GM21529 (cell line): ENCODE measurements around the gene IRF9.

ENCODE experiments used
- ATAC-seq: cut with Tn5 transposase; IDR thresholded peaks from one replicate; pipeline ENCODE4 v1.9.1; 2021; ENCODE audit not compliant: unreplicated experiment

Gene IRF9, protein sequence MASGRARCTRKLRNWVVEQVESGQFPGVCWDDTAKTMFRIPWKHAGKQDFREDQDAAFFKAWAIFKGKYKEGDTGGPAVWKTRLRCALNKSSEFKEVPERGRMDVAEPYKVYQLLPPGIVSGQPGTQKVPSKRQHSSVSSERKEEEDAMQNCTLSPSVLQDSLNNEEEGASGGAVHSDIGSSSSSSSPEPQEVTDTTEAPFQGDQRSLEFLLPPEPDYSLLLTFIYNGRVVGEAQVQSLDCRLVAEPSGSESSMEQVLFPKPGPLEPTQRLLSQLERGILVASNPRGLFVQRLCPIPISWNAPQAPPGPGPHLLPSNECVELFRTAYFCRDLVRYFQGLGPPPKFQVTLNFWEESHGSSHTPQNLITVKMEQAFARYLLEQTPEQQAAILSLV

DNA sequence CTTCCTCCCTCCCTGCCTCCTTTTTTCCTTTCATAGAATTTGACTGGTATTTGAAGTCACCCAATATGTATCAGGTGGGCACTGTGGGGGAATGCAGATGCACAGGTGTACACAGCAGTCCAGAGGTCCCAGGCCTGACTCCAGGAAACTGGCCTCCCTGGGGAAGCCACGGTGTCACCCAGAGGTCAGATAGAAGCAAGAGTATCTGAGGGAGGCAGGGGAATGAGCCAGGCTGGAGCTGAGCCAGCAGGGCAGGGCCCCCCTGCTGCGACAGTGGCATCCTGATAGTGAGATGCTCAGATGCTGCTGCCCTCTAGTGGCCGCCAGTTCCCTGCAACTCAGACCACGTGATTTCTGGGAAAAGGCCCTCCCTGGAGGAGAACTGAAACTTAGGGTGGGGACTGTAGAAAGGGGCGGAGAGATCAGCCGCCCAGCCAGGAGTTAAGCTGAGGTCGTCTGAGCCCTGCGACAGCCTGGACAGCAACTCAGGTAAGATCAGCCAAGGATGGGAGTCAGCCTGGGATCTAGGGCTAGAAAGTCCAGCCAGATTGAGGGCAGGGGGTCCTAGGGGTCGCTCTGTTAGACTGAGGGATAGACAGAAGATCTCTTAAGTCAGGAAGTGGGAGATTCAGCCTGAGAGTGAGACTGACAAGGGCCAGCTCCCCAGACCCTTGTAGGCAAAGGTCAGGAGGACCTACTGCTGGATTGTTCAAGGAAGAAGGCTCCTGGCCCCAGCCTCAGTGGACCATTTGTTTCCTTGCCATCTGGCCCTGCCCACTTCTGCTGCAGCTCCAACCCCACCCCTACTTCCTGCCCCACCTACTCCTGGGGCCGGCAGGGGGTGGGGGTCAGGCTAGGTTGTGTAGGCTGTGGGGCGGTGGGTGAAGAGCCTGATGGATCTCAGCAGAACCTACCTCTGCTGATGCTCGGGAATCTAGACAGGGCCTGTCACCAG, at the start of gene IRF9:
TSS of gene IRF9 (plus strand) at position 416 of the 955 bp plus-strand sequence. CDS start 880 bp downstream, outside the sequence.
- peak; percentile 83 for ATAC-seq

DNA sequence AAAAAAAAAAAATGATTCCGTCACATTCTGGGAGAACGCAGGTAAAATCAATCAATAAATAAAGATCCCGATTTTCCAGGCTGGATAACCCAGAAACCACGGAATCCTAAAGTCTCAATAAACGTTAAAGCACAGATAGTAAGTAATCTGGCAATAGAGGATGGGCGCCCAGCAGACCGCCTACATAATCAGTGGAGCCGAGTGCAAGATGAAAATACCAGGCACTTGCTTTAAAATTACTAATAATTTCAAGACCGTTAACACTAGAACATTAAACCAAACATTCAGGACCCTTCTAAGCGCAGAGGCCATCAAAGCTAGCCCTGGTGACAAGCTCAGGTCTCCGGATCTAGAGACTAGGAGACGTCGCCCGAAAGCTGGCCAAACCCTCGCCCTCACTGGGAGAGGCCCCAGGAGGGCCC, 47.7 kb upstream of the IRF9 start:
- ATAC-seq: no peak

DNA sequence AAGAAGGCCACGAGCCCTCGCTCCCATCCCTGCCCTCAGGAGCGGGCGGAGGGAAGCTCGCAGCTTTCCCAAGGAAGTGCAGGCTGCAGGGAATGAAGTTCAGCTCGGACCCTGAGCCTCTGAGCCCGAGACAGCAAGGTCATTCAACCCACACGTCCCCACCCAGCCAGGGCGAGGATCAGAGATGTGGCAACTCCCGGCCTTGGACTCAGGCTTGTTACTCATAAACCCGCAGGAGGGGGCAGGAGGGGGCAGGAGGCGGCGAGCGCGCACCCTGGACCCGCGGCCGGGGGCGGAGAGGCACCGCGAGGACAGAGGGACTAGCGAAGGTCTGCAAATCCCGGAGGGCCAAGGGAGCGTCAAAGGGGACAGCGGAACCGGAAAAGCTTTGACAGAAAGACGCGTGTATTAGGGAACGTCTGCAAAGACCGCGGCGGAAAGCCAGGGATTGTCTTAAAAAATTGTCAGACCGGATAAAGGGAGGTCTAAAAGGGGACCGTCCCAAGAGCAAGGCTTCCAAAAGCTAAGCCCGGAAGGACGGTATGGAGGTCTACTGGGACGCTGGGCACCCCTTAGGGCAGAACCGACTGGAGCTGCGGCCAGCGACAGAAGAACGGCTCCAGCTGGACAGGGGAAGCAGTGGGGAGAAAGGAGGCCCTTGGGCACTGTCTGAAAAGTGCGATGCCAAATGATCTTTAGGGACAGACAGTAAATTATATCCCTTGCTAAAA, 47.1 kb upstream of the IRF9 start:
- ATAC-seq: peak; percentile 35

DNA sequence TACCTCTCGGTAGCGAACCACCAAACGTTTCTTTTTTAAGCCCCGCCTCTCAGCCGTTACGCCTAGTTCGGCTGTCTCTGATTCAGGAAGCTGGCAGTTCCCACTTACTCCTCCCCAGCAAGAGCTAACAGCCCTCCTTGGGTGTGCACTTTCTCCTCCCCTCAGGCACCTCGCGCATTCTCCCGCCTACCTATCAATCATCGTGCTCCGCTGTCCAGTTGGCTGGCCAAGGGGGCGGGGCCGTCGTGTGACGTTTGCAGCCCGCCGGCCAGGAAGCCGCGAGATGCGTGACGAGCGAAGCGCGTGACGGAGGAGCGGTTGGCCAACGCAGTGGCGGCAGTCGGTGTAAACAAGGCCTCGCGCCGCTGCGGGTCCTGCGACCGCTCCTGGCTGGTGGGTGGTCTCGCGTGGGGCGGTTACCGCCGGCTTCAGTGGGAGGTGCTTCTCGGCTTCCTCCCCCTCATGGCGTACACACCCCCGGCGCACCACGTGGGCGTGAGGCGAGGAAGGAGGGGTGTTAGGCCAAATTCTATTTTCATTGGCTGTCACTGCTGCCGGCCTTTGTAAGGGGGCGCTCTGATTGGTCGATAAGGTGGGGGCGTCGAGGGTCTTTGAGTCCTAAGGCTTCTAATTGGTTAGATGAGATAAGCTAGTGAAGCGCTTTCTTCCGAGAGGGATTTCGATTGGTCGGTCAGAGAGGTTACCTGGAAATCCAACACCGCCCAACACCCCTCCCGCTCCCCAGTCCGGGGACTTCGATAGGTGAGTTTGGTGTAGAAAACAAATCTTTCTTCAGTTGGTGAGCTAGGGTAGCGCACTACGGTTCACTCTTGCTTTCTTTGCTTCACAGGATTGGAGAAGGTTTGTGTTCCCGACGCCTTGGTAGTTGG, 46.3 kb upstream of the IRF9 start, which contains the start of the genes DCAF11 and NRL:
TSS of gene DCAF11 (plus strand) at position 246 of the 890 bp plus-strand sequence. CDS start 818 bp downstream, outside the sequence.
TSS of gene NRL (minus strand) at position 418 of the 890 bp plus-strand sequence. CDS start 32,101 bp downstream, outside the sequence.
- ATAC-seq: peak; percentile 81

DNA sequence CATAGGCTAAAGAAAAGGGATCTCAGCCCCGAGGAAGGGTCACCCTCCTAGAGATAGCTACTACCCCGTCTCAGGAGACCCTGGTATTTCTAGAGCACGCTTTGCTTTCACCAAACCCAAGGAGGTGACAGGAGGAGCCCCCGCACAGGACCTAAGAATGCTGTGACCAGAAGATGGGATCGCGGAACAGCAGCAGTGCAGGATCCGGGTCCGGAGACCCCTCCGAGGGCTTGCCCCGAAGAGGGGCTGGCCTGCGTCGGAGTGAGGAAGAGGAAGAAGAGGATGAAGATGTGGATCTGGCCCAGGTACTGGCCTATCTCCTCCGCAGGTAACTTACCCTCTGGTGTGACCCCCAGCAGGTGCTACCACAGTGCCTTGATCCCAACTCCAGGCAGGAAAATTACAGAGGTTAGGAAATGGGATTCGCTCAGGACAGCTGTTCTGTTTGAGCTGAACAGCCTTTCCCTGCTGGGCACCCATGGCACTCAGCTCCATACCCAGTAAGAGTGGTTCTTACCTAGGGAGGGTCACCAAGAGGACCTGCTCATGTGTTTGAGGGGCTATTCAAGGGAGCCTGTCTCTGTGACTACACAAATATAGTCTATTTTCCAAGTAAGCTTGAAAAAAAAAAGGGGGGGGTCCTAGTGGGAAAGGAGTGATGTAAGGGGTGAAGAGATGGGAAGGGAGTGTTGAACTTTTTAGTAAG, 45.5 kb upstream of the IRF9 start:
- ATAC-seq: no peak

DNA sequence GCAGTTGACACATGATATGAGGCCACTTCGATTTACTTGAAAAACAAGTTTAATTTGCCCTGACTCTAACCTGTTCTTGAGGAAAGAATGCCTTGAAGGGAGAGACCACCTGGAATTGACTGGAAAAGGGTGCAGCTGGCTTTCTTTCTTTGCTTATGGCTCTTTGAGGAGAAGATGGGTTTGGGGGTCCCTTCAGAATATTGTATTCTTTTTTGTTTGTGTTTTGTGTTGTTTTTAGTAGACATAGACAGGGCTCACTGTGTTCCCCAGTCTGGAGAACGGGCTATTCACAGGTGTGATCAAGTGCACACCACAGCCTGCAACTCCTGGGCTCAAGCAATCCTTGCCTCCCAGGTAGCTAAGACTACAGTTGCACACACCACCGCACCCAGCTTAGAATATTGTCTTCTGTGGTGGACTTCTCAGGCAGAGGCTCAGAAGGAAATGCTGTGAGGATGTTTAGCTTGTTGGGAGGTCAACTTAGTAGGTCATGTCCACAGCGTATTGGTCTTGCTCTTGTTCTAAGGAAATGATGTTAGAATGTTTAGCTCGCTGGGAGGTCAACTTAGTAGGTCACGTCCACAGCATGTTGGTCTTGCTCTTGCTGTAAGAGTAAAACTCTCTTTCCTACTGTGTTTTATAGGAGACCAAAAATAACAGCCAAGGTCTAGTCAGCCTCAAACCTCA, 44.8 kb upstream of the IRF9 start:
- ATAC-seq: no peak

DNA sequence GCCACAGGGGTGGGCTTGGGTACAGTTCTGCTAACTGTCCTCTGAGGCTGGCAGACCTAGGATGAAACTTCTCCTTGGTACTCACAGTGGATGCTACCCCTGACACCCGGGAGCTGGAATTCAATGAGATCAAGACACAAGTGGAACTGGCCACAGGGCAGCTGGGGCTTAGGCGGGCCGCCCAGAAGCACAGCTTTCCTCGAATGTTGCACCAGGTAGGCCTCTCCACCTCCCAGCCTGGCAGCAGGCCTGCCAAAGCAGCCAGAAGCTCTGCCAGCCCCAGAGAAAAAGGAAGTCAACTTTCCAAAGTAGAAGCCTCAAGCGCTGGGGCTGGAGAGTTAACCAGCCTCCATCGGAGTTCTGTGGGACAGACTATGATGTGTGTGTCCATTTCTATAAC, 43.9 kb upstream of the IRF9 start:
- ATAC-seq: no peak

DNA sequence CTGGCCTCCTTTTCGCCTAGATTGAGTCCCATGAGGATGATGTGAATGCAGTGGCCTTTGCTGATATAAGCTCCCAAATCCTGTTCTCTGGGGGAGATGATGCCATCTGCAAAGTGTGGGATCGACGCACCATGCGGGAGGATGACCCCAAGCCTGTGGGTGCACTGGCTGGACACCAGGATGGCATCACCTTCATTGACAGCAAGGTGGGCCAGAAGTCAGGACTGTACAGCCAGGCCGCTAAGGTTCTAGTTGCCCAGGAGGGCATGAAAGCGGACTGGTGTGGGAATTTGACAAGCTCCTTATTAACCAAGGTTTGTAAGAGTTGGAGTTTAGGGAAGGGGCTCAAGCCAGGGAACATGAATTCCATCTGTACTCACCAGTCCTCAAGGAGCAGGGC, 41.4 kb upstream of the IRF9 start:
- ATAC-seq: no peak

DNA sequence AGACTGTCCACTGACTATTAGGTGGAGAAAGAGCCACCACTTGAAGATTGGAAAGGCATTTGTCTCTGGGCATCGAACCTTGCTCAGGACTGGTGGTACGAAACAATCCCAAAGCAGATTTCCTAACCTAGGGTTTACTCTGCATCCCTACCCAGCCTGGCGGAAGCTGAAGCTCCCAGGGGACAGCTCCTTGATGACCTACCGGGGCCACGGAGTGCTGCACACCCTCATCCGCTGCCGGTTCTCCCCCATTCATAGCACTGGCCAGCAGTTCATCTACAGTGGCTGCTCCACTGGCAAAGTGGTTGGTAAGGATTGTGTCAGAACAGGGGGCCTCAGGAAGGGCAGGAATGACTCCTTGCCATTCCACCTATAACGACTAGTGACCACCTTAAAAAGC, 39.9 kb upstream of the IRF9 start:
- ATAC-seq: no peak

DNA sequence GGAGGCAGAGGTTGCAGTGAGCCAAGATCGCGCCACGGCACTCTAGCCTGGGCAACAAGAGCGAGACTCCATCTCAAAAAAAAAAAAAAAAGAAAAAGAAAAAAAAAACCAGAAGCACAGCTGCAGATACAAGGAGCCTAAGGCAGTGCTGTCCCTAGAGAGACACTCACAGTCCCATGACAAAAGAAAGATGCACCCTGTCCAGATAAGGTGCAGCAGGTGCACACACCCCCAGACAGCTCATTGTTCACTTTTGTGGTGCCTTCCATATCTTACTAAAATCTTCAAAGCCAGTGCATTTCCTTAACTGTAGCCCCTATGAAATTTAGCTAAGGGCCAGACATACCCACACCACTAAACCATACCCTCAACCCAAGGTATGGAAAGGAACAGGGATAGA, 38.6 kb upstream of the IRF9 start:
- ATAC-seq: no peak

DNA sequence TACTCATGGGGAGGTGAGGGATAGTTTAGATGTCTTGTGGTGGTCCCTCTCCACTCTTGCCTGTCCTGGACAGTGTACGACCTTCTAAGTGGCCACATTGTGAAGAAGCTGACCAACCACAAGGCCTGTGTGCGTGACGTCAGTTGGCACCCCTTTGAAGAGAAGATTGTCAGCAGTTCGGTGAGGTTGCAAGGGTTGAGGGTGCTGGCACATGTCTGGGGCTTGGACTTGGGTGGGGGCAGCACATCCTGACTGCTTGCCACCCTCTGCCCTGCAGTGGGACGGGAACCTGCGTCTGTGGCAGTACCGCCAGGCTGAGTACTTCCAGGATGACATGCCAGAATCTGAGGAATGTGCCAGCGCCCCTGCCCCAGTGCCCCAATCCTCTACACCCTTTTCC, 38.2 kb upstream of the IRF9 start:
- ATAC-seq: no peak

DNA sequence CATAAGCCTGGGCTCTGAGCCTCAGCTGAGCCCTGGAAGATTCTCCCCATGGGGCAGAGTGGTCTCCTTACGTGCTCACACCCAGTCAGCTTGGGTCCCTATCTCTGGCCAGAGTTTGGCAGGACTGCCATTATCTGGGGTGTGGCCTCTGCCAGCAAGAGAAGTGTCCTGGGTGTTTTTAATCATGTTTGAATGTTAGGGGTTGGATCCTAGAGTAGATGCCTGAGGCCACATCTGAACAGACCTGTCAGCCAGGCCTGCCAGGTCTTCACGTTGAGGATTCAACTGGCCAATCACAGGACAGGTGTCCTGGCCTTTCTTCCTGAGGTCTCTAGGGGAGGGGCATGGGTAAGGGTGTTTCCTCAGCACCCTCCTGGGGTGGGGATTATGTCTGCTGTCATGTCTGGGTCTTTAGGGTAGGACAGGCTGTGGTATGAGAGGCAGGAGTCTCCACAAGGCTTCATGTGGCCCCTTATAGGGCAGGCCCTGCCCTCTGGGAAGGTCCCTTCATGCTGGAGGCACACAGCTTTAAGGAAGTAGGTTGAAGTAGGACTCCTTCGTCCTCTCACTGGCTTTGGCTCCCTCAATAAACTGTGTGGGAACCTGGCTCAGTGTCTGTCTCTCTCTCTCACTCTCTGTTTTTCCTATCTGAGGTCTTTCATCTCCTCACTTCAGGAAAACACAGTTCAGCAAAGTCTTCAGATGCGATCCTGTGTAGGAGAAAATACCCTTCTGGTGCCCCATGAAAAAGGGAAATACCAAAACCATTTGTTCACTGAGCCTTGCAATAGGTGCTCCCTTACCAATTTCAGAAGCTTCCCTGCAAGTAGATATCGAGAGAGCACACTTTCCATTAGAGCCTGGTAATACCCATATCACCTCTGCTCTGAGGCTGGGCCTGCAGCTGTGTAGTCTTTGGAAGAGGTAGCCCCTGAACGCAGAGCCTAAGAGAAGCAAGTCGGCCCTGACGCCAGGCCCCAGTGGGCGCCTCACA, 37.3 kb upstream of the IRF9 start:
- no peak for ATAC-seq

DNA sequence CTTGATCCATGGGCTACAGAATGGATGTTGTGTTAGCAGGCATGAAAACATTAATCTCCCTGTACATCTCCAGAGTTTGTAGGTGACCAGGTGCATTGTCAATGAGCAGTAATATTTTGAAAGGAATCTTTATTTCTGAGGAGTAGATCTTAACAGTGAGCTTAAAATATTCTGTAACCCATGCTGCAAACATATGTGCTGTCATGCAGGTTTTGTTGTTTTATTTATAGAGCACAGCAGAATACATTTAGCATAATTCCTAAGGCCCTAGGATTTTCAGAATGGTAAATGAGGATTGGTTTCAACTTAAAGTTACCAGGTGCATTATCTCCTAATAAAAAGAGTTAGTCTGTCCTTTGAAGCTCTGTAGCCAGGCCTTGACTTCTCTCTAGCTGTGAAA, 34.1 kb upstream of the IRF9 start:
- ATAC-seq: no peak

DNA sequence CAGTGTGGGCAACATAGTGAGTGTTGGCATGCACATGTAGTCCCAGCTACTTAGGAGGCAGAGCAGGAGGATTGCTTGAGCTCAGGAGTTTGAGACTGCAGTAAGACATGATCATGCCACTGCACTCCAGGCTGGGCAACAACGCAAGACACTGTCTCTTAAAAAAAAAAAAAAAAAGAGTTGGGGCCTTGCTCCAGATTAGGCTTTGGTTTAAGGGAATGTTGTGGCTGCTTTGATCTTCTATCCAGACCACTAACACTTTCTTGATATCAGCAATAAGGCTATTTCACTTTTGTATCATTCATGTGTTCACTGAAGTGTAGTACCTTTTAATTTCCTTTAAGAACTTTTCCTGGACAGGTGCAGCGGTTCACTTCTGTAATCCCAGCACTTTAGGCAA, 33.4 kb upstream of the IRF9 start:
- ATAC-seq: no peak

DNA sequence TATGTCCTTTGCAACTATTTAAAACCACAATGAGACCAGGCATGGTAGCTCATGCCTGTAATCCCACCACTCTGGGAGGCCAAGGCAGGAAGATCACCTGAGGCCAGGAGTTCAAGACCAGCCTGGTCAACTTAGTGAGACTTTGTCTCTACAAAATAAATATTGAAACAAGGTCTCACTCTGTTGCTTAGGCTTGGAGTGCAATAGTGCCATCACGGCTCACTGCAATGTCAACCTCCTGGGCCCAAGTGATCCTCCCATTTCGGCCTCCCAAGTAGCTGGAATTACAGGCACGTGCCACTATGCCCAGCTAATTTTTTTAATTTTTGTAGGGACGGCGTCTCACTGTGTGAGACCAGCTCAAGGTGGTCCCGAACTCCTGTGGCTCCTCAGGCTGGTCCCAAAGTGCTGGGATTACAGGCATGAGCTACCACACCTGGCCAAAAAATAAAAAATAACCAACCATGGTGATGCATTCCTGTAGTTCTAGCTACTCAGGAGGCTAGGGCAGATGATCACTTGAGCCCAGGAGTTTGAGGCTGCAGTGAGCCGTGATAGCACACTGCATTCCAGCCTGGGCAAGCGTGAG, 31.6 kb upstream of the IRF9 start:
- ATAC-seq: no peak

DNA sequence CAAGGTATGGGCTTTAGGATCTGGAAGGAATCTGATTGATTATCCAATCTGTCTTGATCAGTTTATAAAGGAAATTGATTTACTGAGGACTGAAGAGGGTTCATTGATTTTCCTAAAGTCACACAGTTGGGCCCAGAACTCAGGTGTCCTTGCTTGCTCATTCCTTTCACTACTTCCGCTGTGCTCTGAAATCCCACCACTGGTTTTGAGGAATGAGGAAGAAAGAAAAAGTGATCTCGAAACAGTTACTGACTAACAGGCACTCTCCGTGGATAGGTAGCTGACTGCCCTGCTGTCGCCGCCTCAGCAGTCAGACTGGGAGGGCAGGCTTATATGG, 30.7 kb upstream of the IRF9 start, which contains the start of gene FITM1:
TSS of gene FITM1 (plus strand) at position 280 of the 337 bp plus-strand sequence. CDS start 905 bp downstream, outside the sequence.
- no peak for ATAC-seq
